HepG2 (cell line): ENCODE data around the gene GPATCH4. TPM values are rescaled to one million over a fixed set of nuclear protein-coding genes. Genes with fewer than 3 reads are reported as not detected.

Source experiments
- BATF2 ChIP-seq: sonication (generic); formaldehyde crosslinking; IDR thresholded peaks from 2 replicates; pipeline ENCODE4 v1.8.0; 2022; ENCODE audit warnings: mild to moderate bottlenecking, missing genetic modification reagents, moderate library complexity
- EZH2 ChIP-seq: conservative IDR thresholded peaks from 2 replicates; pipeline ENCODE4 v1.6.1; 2012; ENCODE audit warnings: mild to moderate bottlenecking, low read depth, low read length, moderate library complexity
- FOXA1 ChIP-seq, 2 experiments: fragments of 450-650 bp in 1 of 2; sonication (generic) in 1 of 2; formaldehyde crosslinking in 1 of 2; IDR thresholded peaks; 2 replicates each; pipeline versions ENCODE4 v1.4.0 to v1.6.1; 2016 to 2020; ENCODE audit warnings: missing genetic modification reagents in 1 of 2
- JARID2 ChIP-seq: sonication (generic); formaldehyde crosslinking; IDR thresholded peaks from 2 replicates; pipeline ENCODE4 v1.8.1; 2023; ENCODE audit warnings: missing genetic modification reagents, inconsistent platforms; ENCODE audit not compliant: insufficient replicate concordance
- JUND ChIP-seq: sonication (generic); formaldehyde crosslinking; IDR thresholded peaks from 2 replicates; pipeline ENCODE4 v1.8.0; 2022; ENCODE audit warnings: mild to moderate bottlenecking, missing genetic modification reagents
- KLF11 ChIP-seq: IDR thresholded peaks from 2 replicates; pipeline ENCODE4 v1.6.1; 2016; ENCODE audit warnings: missing compliant biosample characterization
- LBX2 ChIP-seq: sonication (generic); formaldehyde crosslinking; IDR thresholded peaks from 2 replicates; pipeline ENCODE4 v1.5.0; 2020; ENCODE audit warnings: missing genetic modification reagents, mild to moderate bottlenecking, borderline replicate concordance
- MATR3 ChIP-seq: sonication (generic); formaldehyde crosslinking; IDR thresholded peaks from 2 replicates; pipeline ENCODE4 v1.4.0; 2020; ENCODE audit warnings: missing genetic modification reagents
- MED8 ChIP-seq: sonication (generic); formaldehyde crosslinking; IDR thresholded peaks from 2 replicates; pipeline ENCODE4 v1.8.1; 2023; ENCODE audit warnings: mild to moderate bottlenecking, missing genetic modification reagents; ENCODE audit not compliant: insufficient replicate concordance
- MEF2D ChIP-seq: sonication (generic); formaldehyde crosslinking; IDR thresholded peaks from 2 replicates; pipeline ENCODE4 v1.5.1; 2020; ENCODE audit warnings: mild to moderate bottlenecking, missing genetic modification reagents
- NCOA2 ChIP-seq: sonication (generic); formaldehyde crosslinking; IDR thresholded peaks from 2 replicates; pipeline ENCODE4 v1.8.0; 2022; ENCODE audit warnings: inconsistent platforms
- RBAK ChIP-seq: sonication (generic); formaldehyde crosslinking; IDR thresholded peaks from 2 replicates; pipeline ENCODE4 v1.5.1; 2020; ENCODE audit warnings: mild to moderate bottlenecking, missing genetic modification reagents
- RNF219 ChIP-seq: sonication (generic); formaldehyde crosslinking; IDR thresholded peaks from 2 replicates; pipeline ENCODE4 v1.5.0; 2020; ENCODE audit warnings: mild to moderate bottlenecking, missing genetic modification reagents
- SP2 ChIP-seq: sonication (generic); formaldehyde crosslinking; IDR thresholded peaks from 2 replicates; pipeline ENCODE4 v1.5.1; 2020; ENCODE audit warnings: mild to moderate bottlenecking, missing genetic modification reagents
- TBP ChIP-seq: sonication (generic); formaldehyde crosslinking; IDR thresholded peaks from 2 replicates; pipeline ENCODE4 v1.5.0; 2020; ENCODE audit warnings: missing genetic modification reagents
- XRCC5 ChIP-seq: fragments of 200-400 bp; formaldehyde crosslinking; optimal IDR thresholded peaks from 2 replicates; pipeline ENCODE3; 2017; ENCODE audit warnings: mild to moderate bottlenecking, low read length
- ZBTB49 ChIP-seq: sonication (generic); formaldehyde crosslinking; IDR thresholded peaks from 2 replicates; pipeline ENCODE4 v1.4.0; 2020; ENCODE audit warnings: missing genetic modification reagents, borderline replicate concordance
- ZFAT ChIP-seq: sonication (generic); formaldehyde crosslinking; conservative IDR thresholded peaks from 2 replicates; pipeline ENCODE4 v1.8.1; 2023; ENCODE audit warnings: missing genetic modification reagents, inconsistent platforms
- ZFP36 ChIP-seq: fragments of 150-350 bp; IDR thresholded peaks from 2 replicates; pipeline ENCODE4 v1.6.1; 2018; ENCODE audit warnings: borderline replicate concordance, low read length, low read depth; ENCODE audit not compliant: partially characterized antibody
- ZNF205 ChIP-seq: IDR thresholded peaks from 2 replicates; pipeline ENCODE4 v1.6.1; 2018; ENCODE audit warnings: missing biosample characterization, missing genetic modification reagents
- ZNF292 ChIP-seq: sonication (generic); formaldehyde crosslinking; IDR thresholded peaks from 2 replicates; pipeline ENCODE4 v1.8.1; 2022; ENCODE audit warnings: mild to moderate bottlenecking, low read depth, missing genetic modification reagents, borderline replicate concordance
- ZNF430 ChIP-seq: sonication (generic); formaldehyde crosslinking; IDR thresholded peaks from 2 replicates; pipeline ENCODE4 v1.9.0; 2021; ENCODE audit warnings: mild to moderate bottlenecking, missing genetic modification reagents
- ZNF549 ChIP-seq: sonication (generic); formaldehyde crosslinking; IDR thresholded peaks from 2 replicates; pipeline ENCODE4 v1.5.0; 2020; ENCODE audit warnings: missing genetic modification reagents
- ZNF574 ChIP-seq: sonication (generic); formaldehyde crosslinking; IDR thresholded peaks from 2 replicates; pipeline ENCODE4 v1.4.0; 2020; ENCODE audit warnings: missing genetic modification reagents
- polyA plus RNA-seq, 8 experiments: library from polyadenylated mRNA; depleted of rRNA in 3 of 8; stranded (reverse) in 7 of 8; unstranded in 1 of 8; fragments of >200 nt; fragmentation: Illumina TruSeq in 4 of 8; extraction: Trizol in 4 of 8; gene quantifications; 2 replicates each; pipeline versions ENCODE4 v1.2.1 to v1.2.3, GENCODE V29; 2011 to 2016; ENCODE audit warnings: low read depth in 4 of 8, missing spikeins in 1 of 8, mixed read lengths in 1 of 8; ENCODE audit not compliant: insufficient read depth in 1 of 8
- total RNA-seq, 5 experiments: library from RNA; depleted of rRNA; stranded (reverse); fragments of >200 nt; fragmentation: Illumina TruSeq; extraction: Trizol; gene quantifications; 2 replicates each; pipeline ENCODE4 v1.2.3, GENCODE V29; 2016; ENCODE audit warnings: low read depth in 1 of 5

Gene GPATCH4
- total and polyA plus RNA-seq, 2 of the 13 experiments (the other 11 are each of a cell fraction or from before 2014, with no cell fraction given) = 19.2 to 37.9 TPM

GRCh38 chr1:156616463-156616862 lies 15.2 kb upstream of the GPATCH4 start (continued):
- TF ChIP-seq BATF2 (CRISPR knock-in tag) (no peak), ZFAT (CRISPR knock-in tag) (no peak), ZNF549 (CRISPR knock-in tag) (no peak), LBX2 (CRISPR knock-in tag) (no peak), ZFP36 (no peak), ZBTB49 (CRISPR knock-in tag) (no peak), TBP (no peak), FOXA1 (IDR thresholded peaks at IDR 0.05) (no peak), FOXA1 (CRISPR knock-in tag; IDR thresholded peaks at IDR 0.05) (peak; percentile 64; the same call in 1 of the 2 replicates), NCOA2 (peak; percentile 32; the same call in 1 of the 2 replicates), ZNF292 (0 out of 2 replicates have a peak, but pooled peaks have one; percentile 20), MATR3 (CRISPR knock-in tag) (no peak), EZH2 (no peak), ZNF574 (0 out of 2 replicates have a peak, but pooled peaks have one; percentile 15), ZNF430 (CRISPR knock-in tag) (no peak), JUND (CRISPR knock-in tag) (no peak), SP2 (no peak), MEF2D (no peak), RNF219 (CRISPR knock-in tag) (no peak), RBAK (CRISPR knock-in tag) (peak; percentile 95), KLF11 (no peak), MED8 (CRISPR knock-in tag) (no peak), XRCC5 (peak; percentile 17), ZNF205 (CRISPR knock-in tag) (no peak), JARID2 (CRISPR knock-in tag) (no peak)
